ENCODE results near the gene SSH2.

DNA sequence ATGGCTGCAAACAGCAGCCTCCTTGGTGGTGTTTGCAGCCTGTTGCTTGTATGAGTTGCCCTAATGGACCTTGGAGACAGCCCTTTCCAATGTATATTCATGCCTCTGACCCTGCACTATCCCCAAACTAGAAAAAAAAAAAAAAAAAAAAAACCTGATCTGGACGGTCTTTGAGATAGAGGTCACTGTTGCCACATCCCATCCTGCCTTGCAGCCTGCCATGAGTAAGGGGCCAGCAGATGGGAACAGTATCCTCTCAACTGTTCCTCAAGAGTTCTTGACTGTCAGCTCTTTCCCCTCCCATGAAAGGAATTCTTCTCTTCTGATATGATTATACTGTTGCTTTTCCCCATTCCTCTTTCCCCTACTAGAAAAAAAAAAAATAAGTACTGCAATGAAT is 152.4 kb downstream of the SSH2 start:
- no peak for TF ChIP-seq CTCF (IDR thresholded peaks at IDR 0.05; ENCODE audit: borderline replicate concordance, extremely low read depth, low read length, poor library complexity, severe bottlenecking)
- no peak for TF ChIP-seq EZH2 (IDR thresholded peaks at IDR 0.05; ENCODE audit: borderline replicate concordance, low read depth, low read length, severe bottlenecking)
